HepG2 (cell line): ENCODE data around the gene PLOD2. TPM values are rescaled to one million over a fixed set of nuclear protein-coding genes. Genes with fewer than 3 reads are reported as not detected.

Source experiments
- ATAC-seq: fragments of 200-7000 bp; cut with Tn5 transposase; 3 replicates; pipeline ENCODE4 v1.9.1; 2020; ENCODE audit warnings: mild to moderate bottlenecking, moderate library complexity
- BruUV-seq: library from RNA; stranded (reverse); fragments of 400-500 nt; replicated peaks from 2 replicates; lab custom pipeline; 2021; lab: Mats Ljungman, UMichigan
- CTCF ChIA-PET: fragments of 300-600 bp; formaldehyde crosslinking; extraction: SDS; loops from one replicate; lab custom pipeline; 2021; ENCODE audit warnings: low total read pairs, inconsistent platforms, low intra/inter-chr PET ratio; lab: Yijun Ruan, JAX
- POLR2A ChIA-PET: fragments of 350-600 bp; sonication (Branson Sonifier 250); formaldehyde crosslinking; loops from one replicate; lab custom pipeline; 2020; ENCODE audit warnings: antibody characterized with exemption, inconsistent platforms; lab: Yijun Ruan, JAX
- DNase-seq: peaks from one replicate; pipeline ENCODE4 v3.0.0-alpha.2; 2015; ENCODE audit warnings: low spot score
- FAIRE-seq: peaks from 3 replicates; lab custom pipeline; 2011; peaks lifted over from hg19 to GRCh38; lab: Jason Lieb, UNC
- H2AFZ ChIP-seq: one replicate; pipeline ENCODE4 v1.6.1; 2011; ENCODE audit warnings: low read length, inconsistent platforms
- H3K27ac ChIP-seq: fragments of 300-600 bp; 3 replicates; pipeline ENCODE4 v1.8.0; 2011; ENCODE audit warnings: mixed run types, mild to moderate bottlenecking, mixed read lengths, low read length, inconsistent platforms; ENCODE audit not compliant: insufficient read depth; ENCODE audit errors: extremely low read length
- H3K27me3 ChIP-seq, 2 experiments: fragments of 200-600 bp in 1 of 2; 2 replicates in 1 of 2; 3 replicates in 1 of 2; pipeline versions ENCODE4 v1.6.0 to v1.8.0; 2011; ENCODE audit warnings: low read length in 2 of 2, mild to moderate bottlenecking in 2 of 2, moderate library complexity in 2 of 2, inconsistent platforms in 1 of 2; ENCODE audit not compliant: insufficient read depth in 2 of 2, control insufficient read depth in 1 of 2
- H3K36me3 ChIP-seq, 2 experiments: fragments of 200-600 bp in 1 of 2; replicated peaks in 1 of 2; 2 replicates in 1 of 2; 3 replicates in 1 of 2; pipeline versions ENCODE4 v1.5.1 to v1.8.0; 2011; ENCODE audit warnings: low read length in 2 of 2, inconsistent platforms in 1 of 2; ENCODE audit not compliant: insufficient read depth in 2 of 2, control insufficient read depth in 1 of 2
- H3K4me1 ChIP-seq: 2 replicates; pipeline ENCODE4 v1.5.1; 2012; ENCODE audit warnings: low read length, inconsistent platforms; ENCODE audit not compliant: insufficient read depth
- H3K4me2 ChIP-seq: 2 replicates; pipeline ENCODE4 v1.6.0; 2011; ENCODE audit warnings: low read depth, low read length, inconsistent platforms
- H3K4me3 ChIP-seq, 3 experiments: fragments of 200-600 bp in 1 of 3; sonication (generic), shearing (Covaris generic) in 1 of 3; replicated peaks in 1 of 3; 2 replicates each; pipeline ENCODE4 v1.5.1; 2011 to 2016; ENCODE audit warnings: low read length in 3 of 3, inconsistent platforms in 2 of 3, low read depth in 2 of 3, mild to moderate bottlenecking in 2 of 3, control low read depth in 1 of 3, mixed read lengths in 1 of 3; ENCODE audit not compliant: insufficient read depth in 1 of 3
- H3K79me2 ChIP-seq: one replicate; pipeline ENCODE4 v1.6.1; 2011; ENCODE audit warnings: low read length, inconsistent platforms; ENCODE audit not compliant: insufficient read depth
- H3K9ac ChIP-seq: 2 replicates; pipeline ENCODE4 v1.6.0; 2011; ENCODE audit warnings: mild to moderate bottlenecking, low read depth, low read length, inconsistent platforms; ENCODE audit not compliant: insufficient read depth
- H3K9me3 ChIP-seq: 2 replicates; pipeline ENCODE4 v1.5.1; 2012; ENCODE audit warnings: mild to moderate bottlenecking, low read length
- H4K20me1 ChIP-seq: 2 replicates; pipeline ENCODE4 v1.6.0; 2011; ENCODE audit warnings: inconsistent platforms, mild to moderate bottlenecking, low read length, moderate library complexity; ENCODE audit not compliant: insufficient read depth
- CREB1 ChIP-seq, 2 experiments: fragments of 450-650 bp in 1 of 2; IDR thresholded peaks; 2 replicates each; pipeline ENCODE4 v1.6.1; 2016 to 2017; ENCODE audit warnings: control low read depth in 1 of 2, mild to moderate bottlenecking in 1 of 2, missing compliant biosample characterization in 1 of 2, missing genetic modification characterization in 1 of 2
- ELF1 ChIP-seq: sonication (generic); formaldehyde crosslinking; IDR thresholded peaks from 2 replicates; pipeline ENCODE4 v1.4.0; 2020; ENCODE audit warnings: missing genetic modification reagents
- FOXO4 ChIP-seq: sonication (generic); formaldehyde crosslinking; conservative IDR thresholded peaks from 2 replicates; pipeline ENCODE4 v1.8.1; 2023; ENCODE audit warnings: missing genetic modification reagents
- MYNN ChIP-seq: sonication (generic); formaldehyde crosslinking; IDR thresholded peaks from 2 replicates; pipeline ENCODE4 v1.4.0; 2020; ENCODE audit warnings: mild to moderate bottlenecking, low read depth, missing genetic modification reagents
- PITX1 ChIP-seq: sonication (generic); formaldehyde crosslinking; IDR thresholded peaks from 2 replicates; pipeline ENCODE4 v1.5.1; 2020; ENCODE audit warnings: mild to moderate bottlenecking, missing genetic modification reagents
- PRDM10 ChIP-seq: sonication (generic); formaldehyde crosslinking; IDR thresholded peaks from 2 replicates; pipeline ENCODE4 v1.4.0; 2020; ENCODE audit warnings: low read depth, missing genetic modification reagents
- RCOR2 ChIP-seq: IDR thresholded peaks from 2 replicates; pipeline ENCODE4 v1.6.1; 2016; ENCODE audit warnings: missing biosample characterization, missing genetic modification reagents
- TFDP1 ChIP-seq: IDR thresholded peaks from 2 replicates; pipeline ENCODE4 v1.6.1; 2016; ENCODE audit warnings: missing compliant biosample characterization, missing genetic modification reagents, borderline replicate concordance
- TGIF2 ChIP-seq: IDR thresholded peaks from 2 replicates; pipeline ENCODE4 v1.6.1; 2016; ENCODE audit warnings: control low read depth, missing compliant biosample characterization
- ZNF768 ChIP-seq: sonication (generic); formaldehyde crosslinking; IDR thresholded peaks from 2 replicates; pipeline ENCODE4 v1.4.0; 2020; ENCODE audit warnings: missing genetic modification reagents
- ZSCAN5A ChIP-seq: sonication (generic); formaldehyde crosslinking; IDR thresholded peaks from 2 replicates; pipeline ENCODE4 v1.8.0; 2022; ENCODE audit warnings: mild to moderate bottlenecking, missing genetic modification reagents, borderline replicate concordance
- WGBS: methylation state at CpG from one replicate; pipeline ENCODE4 v1.1.6; 2017; ENCODE audit warnings: low lambda C conversion rate; 5-methylcytosine and 5-hydroxymethylcytosine counted together
- in situ Hi-C: cut with HindIII; loops from 2 replicates; pipeline ENCODE4 v1.10.0; 2017; ENCODE audit warnings: low pct_unique_long_range_greater_than_20kb; ENCODE audit not compliant: extremely low pct_ligation_motif_present
- intact Hi-C: fragments of 100-400 bp; cut with micrococcal nuclease; formaldehyde crosslinking; loops from one replicate; pipeline ENCODE4 v1.10.0; 2022; ENCODE audit not compliant: unreplicated experiment
- polyA plus RNA-seq, 8 experiments: library from polyadenylated mRNA; depleted of rRNA in 3 of 8; stranded (reverse) in 7 of 8; unstranded in 1 of 8; fragments of >200 nt; fragmentation: Illumina TruSeq in 4 of 8; extraction: Trizol in 4 of 8; gene quantifications; 2 replicates each; pipeline versions ENCODE4 v1.2.1 to v1.2.3, GENCODE V29; 2011 to 2016; ENCODE audit warnings: low read depth in 4 of 8, missing spikeins in 1 of 8, mixed read lengths in 1 of 8; ENCODE audit not compliant: insufficient read depth in 1 of 8
- total RNA-seq, 5 experiments: library from RNA; depleted of rRNA; stranded (reverse); fragments of >200 nt; fragmentation: Illumina TruSeq; extraction: Trizol; gene quantifications; 2 replicates each; pipeline ENCODE4 v1.2.3, GENCODE V29; 2016; ENCODE audit warnings: low read depth in 1 of 5
- TF ChIP-seq, protein P1 (sequence below): IDR thresholded peaks from 2 replicates; pipeline ENCODE4 v1.6.1; 2016; ENCODE audit warnings: low read depth, control low read depth

The PLOD2 gene
- total and polyA plus RNA-seq, 2 of the 13 experiments (the other 11 are each of a cell fraction or from before 2014, with no cell fraction given) = 107 to 161 TPM

- 33% methylated on average over 2 of the region's 2 CpGs for WGBS
- peaks cover 6% of the 10 kb centered on the region for H3K79me2 ChIP-seq
- ChIA-PET POLR2A (interaction anchor here (1.0 kb wide), 1 partner anchor 20 kb away, joined by 3 read pairs; no protein-coding TSS in a partner anchor), CTCF (no interaction called here)
- H3K9ac ChIP-seq = no peak overlapping the region
- H3K27ac ChIP-seq = no peak overlapping the region
- H3K27me3 ChIP-seq = no peaks in the 10 kb centered on the region
- no peak overlapping the region for H3K4me2 ChIP-seq
- H3K4me3 ChIP-seq = no peak overlapping the region
- FAIRE-seq = no peak
- in situ Hi-C loops = loop anchor here (10.0 kb wide), 1 partner anchor 101 kb away; no protein-coding TSS in a partner anchor
- no peaks in the 10 kb centered on the region for H3K36me3 ChIP-seq
- no peak overlapping the region for H2AFZ ChIP-seq
- no TSS peak for BruUV-seq
- DNase-seq = no peak
- no peaks in the 10 kb centered on the region for H4K20me1 ChIP-seq
- H3K9me3 ChIP-seq = no peaks in the 10 kb centered on the region
- H3K4me1 ChIP-seq = peaks cover 54% of the 10 kb centered on the region
- no peak for ATAC-seq
- TF ChIP-seq MYNN (CRISPR knock-in tag) (no peak), PRDM10 (no peak), ZNF768 (CRISPR knock-in tag) (no peak), RCOR2 (CRISPR knock-in tag) (no peak), PITX1 (CRISPR knock-in tag) (no peak), FOXO4 (CRISPR knock-in tag) (no peak), TGIF2 (CRISPR knock-in tag) (no peak), ZSCAN5A (CRISPR knock-in tag) (no peak), ELF1 (CRISPR knock-in tag) (no peak), TFDP1 (CRISPR knock-in tag) (no peak), CREB1 (IDR thresholded peaks at IDR 0.05) (no peak), CREB1 (CRISPR knock-in tag; IDR thresholded peaks at IDR 0.05) (no peak)
- TF ChIP-seq, protein P1, sequence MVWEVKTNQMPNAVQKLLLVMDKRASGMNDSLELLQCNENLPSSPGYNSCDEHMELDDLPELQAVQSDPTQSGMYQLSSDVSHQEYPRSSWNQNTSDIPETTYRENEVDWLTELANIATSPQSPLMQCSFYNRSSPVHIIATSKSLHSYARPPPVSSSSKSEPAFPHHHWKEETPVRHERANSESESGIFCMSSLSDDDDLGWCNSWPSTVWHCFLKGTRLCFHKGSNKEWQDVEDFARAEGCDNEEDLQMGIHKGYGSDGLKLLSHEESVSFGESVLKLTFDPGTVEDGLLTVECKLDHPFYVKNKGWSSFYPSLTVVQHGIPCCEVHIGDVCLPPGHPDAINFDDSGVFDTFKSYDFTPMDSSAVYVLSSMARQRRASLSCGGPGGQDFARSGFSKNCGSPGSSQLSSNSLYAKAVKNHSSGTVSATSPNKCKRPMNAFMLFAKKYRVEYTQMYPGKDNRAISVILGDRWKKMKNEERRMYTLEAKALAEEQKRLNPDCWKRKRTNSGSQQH (CRISPR knock-in tag) = no peak
- TF ChIP-seq, all 625 proteins: peak for 0
- intact Hi-C loops = no loop called here
Measured at GRCh38 chr3:146165877-146166276, 4.9 kb upstream of the PLOD2 start.
